HG02970 (cell line): ENCODE results near the gene PLXNB1.

Experiments
- ATAC-seq: cut with Tn5 transposase; IDR thresholded peaks from one replicate; pipeline ENCODE4 v1.9.1; 2021; ENCODE audit warnings: mild to moderate bottlenecking, moderate library complexity, moderate number of reproducible peaks; ENCODE audit not compliant: unreplicated experiment, low FRiP score

Gene PLXNB1

GRCh38 chr3:48435774-48436476, 6.0 kb upstream of the PLXNB1 start:
- ATAC-seq, result no peak

- ATAC-seq, result no peak
Measured at GRCh38 chr3:48435223-48435595, 5.3 kb upstream of the PLXNB1 start.

- no peak for ATAC-seq
Measured at GRCh38 chr3:48434591-48435222, 4.8 kb upstream of the PLXNB1 start.

- ATAC-seq, result no peak
Measured at GRCh38 chr3:48433472-48434118, 3.7 kb upstream of the PLXNB1 start.

GRCh38 chr3:48432411-48433371, 2.8 kb upstream of the PLXNB1 start:
- no peak for ATAC-seq

- ATAC-seq, result no peak
Measured at GRCh38 chr3:48431224-48432029, 1.5 kb upstream of the PLXNB1 start.

GRCh38 chr3:48430708-48431101, 819 bp upstream of the PLXNB1 start:
- ATAC-seq, result no peak

GRCh38 chr3:48429317-48429959, 448 bp downstream of the PLXNB1 start:
- ATAC-seq, result no peak

GRCh38 chr3:48428572-48429316, 1.1 kb downstream of the PLXNB1 start:
- ATAC-seq, result no peak

- ATAC-seq, result no peak
Measured at GRCh38 chr3:48428088-48428571, 1.8 kb downstream of the PLXNB1 start.

GRCh38 chr3:48427630-48427962, 2.3 kb downstream of the PLXNB1 start:
- no peak for ATAC-seq

- ATAC-seq, result no peak
Measured at GRCh38 chr3:48426944-48427629, 2.8 kb downstream of the PLXNB1 start.

- no peak for ATAC-seq
Measured at GRCh38 chr3:48426401-48426909, 3.4 kb downstream of the PLXNB1 start.

- no peak for ATAC-seq
Measured at GRCh38 chr3:48425281-48425812, 4.5 kb downstream of the PLXNB1 start.

GRCh38 chr3:48423883-48424695, 5.8 kb downstream of the PLXNB1 start:
- ATAC-seq, result no peak

GRCh38 chr3:48423241-48423882, 6.5 kb downstream of the PLXNB1 start:
- ATAC-seq, result no peak
